Measurements from ENCODE around the gene TRIP10. TPM values are rescaled to one million over a fixed set of nuclear protein-coding genes. Genes with fewer than 3 reads are reported as not detected.

Gene TRIP10
- polyA plus RNA-seq, 1 donor from 2014 or later: 0.76 TPM

DNA sequence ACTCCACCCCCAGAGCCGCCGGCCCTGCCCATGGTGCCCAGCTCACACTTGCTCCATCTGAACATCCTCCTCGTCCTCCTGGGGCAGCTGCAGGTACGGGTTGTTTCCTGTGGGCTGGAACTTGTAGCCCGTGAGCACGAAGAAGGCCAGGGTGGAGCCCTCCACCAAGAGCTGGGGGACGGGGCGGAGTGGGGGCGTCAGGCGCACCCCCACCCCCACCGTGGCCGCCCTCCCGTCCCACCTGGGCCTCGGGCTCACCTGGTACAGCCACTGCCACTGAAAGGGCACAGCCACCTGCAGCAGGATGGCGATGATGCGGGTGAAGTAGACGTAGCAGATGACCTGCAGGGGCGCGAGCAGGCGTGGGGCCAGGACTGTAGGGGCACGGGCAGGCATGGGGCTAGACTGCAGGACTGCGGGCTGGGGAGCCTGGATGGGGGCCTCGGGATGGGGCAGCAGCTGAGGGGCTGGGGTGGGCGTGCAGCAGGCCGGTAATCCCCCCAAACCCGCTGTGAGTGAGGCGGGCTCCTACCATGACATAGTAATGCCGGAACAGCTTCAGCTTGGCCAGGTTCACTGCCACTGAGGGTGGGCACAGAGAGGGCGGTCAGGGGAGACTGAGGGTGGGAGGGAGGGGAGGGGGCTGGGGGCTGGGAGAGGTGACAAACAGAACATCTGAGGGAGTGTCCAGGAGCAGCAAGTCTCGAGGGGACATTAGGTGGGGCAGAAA lies 8.4 kb upstream of the TRIP10 start:
- Histone ChIP-seq H2AFZ (ENCODE audit: low read depth, low read length) (no peak overlapping the region), H4K20me1 (ENCODE audit: insufficient read depth) (no peaks in the 10 kb centered on the region), H3K4me3 (ENCODE audit: low read length) (no peak overlapping the region), H3K36me3 (ENCODE audit: insufficient read depth, low read length) (no peaks in the 10 kb centered on the region), H3K27ac (ENCODE audit: low read length) (no peak overlapping the region), H3K9me3 (ENCODE audit: low read length) (no peaks in the 10 kb centered on the region), H3K4me2 (ENCODE audit: low read length) (no peak overlapping the region), H3K27me3 (ENCODE audit: insufficient read depth, low read depth, low read length) (no peaks in the 10 kb centered on the region), H3F3A (ENCODE audit: insufficient read depth, low read length, poor library complexity, severe bottlenecking) (no peaks in the 10 kb centered on the region), H3K9ac (ENCODE audit: low read length) (no peak overlapping the region), H3K79me2 (replicated peaks; ENCODE audit: insufficient read depth, low read length) (no peaks in the 10 kb centered on the region), H3K9me2 (ENCODE audit: insufficient read depth, low read length) (no peaks in the 10 kb centered on the region)
- TF ChIP-seq, protein P1, sequence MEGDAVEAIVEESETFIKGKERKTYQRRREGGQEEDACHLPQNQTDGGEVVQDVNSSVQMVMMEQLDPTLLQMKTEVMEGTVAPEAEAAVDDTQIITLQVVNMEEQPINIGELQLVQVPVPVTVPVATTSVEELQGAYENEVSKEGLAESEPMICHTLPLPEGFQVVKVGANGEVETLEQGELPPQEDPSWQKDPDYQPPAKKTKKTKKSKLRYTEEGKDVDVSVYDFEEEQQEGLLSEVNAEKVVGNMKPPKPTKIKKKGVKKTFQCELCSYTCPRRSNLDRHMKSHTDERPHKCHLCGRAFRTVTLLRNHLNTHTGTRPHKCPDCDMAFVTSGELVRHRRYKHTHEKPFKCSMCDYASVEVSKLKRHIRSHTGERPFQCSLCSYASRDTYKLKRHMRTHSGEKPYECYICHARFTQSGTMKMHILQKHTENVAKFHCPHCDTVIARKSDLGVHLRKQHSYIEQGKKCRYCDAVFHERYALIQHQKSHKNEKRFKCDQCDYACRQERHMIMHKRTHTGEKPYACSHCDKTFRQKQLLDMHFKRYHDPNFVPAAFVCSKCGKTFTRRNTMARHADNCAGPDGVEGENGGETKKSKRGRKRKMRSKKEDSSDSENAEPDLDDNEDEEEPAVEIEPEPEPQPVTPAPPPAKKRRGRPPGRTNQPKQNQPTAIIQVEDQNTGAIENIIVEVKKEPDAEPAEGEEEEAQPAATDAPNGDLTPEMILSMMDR (IDR thresholded peaks at IDR 0.05; ENCODE audit: poor library complexity, severe bottlenecking): no peak
- TF ChIP-seq EZH2 (IDR thresholded peaks at IDR 0.05; ENCODE audit: borderline replicate concordance, insufficient read depth, low read length, poor library complexity, severe bottlenecking) (no peak), REST (IDR thresholded peaks at IDR 0.05; ENCODE audit: borderline replicate concordance) (no peak), RAD21 (conservative IDR thresholded peaks at IDR 0.05) (no peak), EP300 (conservative IDR thresholded peaks at IDR 0.05; ENCODE audit: poor library complexity, severe bottlenecking) (no peak), SMC3 (conservative IDR thresholded peaks at IDR 0.05; ENCODE audit: poor library complexity) (no peak), TAF1 (IDR thresholded peaks at IDR 0.05; ENCODE audit: low read depth) (no peak), MXI1 (conservative IDR thresholded peaks at IDR 0.05; ENCODE audit: poor library complexity, severe bottlenecking) (no peak), POLR2AphosphoS5 (IDR thresholded peaks at IDR 0.05) (no peak)

DNA sequence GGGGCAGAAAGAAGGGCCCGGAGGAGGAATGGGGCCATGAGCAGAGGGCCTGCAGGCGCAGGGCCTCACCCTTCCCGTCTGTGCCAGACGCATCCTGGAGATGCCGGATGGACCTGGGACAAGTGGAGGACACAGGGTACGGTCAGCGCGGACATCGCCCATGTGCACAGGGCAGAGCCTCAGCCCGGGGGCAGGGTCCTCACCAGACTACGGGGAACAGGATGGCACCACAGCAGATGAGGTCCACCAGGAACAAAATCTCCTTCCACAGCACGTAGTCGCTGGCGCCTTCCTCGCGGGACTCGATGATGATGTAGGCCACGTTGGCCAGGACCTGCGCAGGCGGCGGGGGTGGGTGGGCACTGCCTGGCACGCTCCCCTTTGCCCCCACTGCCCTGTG lies 7.7 kb upstream of the TRIP10 start:
- H4K20me1 ChIP-seq (ENCODE audit: insufficient read depth): no peaks in the 10 kb centered on the region
- no peaks in the 10 kb centered on the region for H3K36me3 ChIP-seq (ENCODE audit: insufficient read depth, low read length)
- no peaks in the 10 kb centered on the region for H3K9me3 ChIP-seq (ENCODE audit: low read length)
- H3K9ac ChIP-seq (ENCODE audit: low read length): no peak overlapping the region
- no peak overlapping the region for H3K4me2 ChIP-seq (ENCODE audit: low read length)
- H2AFZ ChIP-seq (ENCODE audit: low read depth, low read length): no peak overlapping the region
- no peaks in the 10 kb centered on the region for H3F3A ChIP-seq (ENCODE audit: insufficient read depth, low read length, poor library complexity, severe bottlenecking)
- H3K4me3 ChIP-seq (ENCODE audit: low read length): no peak overlapping the region
- no peaks in the 10 kb centered on the region for H3K27me3 ChIP-seq (ENCODE audit: insufficient read depth, low read depth, low read length)
- no peak overlapping the region for H3K27ac ChIP-seq (ENCODE audit: low read length)
- TF ChIP-seq SMC3 (conservative IDR thresholded peaks at IDR 0.05; ENCODE audit: poor library complexity): no peak
- TF ChIP-seq POLR2AphosphoS5 (IDR thresholded peaks at IDR 0.05): no peak
- no peak for TF ChIP-seq REST (IDR thresholded peaks at IDR 0.05; ENCODE audit: borderline replicate concordance)
- no peak for TF ChIP-seq EP300 (conservative IDR thresholded peaks at IDR 0.05; ENCODE audit: poor library complexity, severe bottlenecking)
- TF ChIP-seq TAF1 (IDR thresholded peaks at IDR 0.05; ENCODE audit: low read depth): no peak
- no peaks in the 10 kb centered on the region for H3K9me2 ChIP-seq (ENCODE audit: insufficient read depth, low read length)
- H3K79me2 ChIP-seq (replicated peaks; ENCODE audit: insufficient read depth, low read length): no peaks in the 10 kb centered on the region
